Stimulated activated CD4-positive, alpha-beta T cell treated with anti-CD3 and anti-CD28 coated beads, Interleukin-12 subunit alpha, Interleukin-12 subunit beta, amount 100 ng/mL, for 24 hours (primary cell): ENCODE data around the gene JOSD1.
"Not testable (repeated sequence)": the region's sequence is repeated elsewhere in the genome, so short reads cannot be mapped to it uniquely, and the experiment has no call there.

Experiments used
- DNase-seq, 2 experiments: peaks; one replicate each; pipeline ENCODE4 v3.0.0-alpha.2; 2020; ENCODE audit warnings: low read depth in 2 of 2

Gene JOSD1

DNA sequence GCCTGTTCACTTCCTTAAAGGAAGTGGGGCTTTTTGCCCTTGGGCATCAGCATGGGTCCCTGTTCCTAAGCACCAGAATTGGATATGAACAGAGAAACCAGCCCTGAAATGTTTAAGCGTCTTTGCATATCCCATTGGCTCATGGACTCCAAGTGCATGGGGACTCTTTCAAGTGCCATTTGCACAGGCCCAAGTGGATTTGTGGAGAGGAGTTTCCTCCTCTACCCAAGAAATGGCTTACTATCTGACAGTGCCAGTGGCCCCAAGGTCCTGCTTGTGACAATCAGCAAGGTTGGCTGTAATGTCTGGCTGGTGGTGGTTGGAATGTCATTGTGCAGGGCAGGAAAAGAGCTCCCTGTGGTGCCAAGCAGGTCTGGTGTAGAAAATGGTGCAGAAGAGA, 15.0 kb downstream of the JOSD1 start:
- DNase-seq: no peak

DNA sequence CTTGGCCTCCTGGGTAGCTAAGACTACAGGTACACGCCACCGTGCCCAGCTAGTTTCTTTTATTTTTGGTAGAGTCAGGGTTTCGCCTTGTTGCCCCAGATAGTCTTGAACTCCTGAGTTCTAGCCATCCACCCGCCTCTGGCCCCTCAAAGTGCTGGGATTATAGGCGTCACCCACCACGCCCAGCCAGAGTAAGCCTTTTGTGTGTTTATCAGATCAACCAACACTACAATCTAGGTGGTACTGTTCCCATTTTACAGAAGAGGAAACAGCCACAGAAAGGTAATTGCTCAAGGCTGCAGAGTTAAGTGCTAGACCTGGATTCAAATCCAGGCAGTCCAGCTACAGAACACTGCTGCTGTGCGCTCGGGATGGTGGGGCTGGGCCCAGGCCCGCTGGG, 15.8 kb downstream of the JOSD1 start:
- DNase-seq: no peak

DNA sequence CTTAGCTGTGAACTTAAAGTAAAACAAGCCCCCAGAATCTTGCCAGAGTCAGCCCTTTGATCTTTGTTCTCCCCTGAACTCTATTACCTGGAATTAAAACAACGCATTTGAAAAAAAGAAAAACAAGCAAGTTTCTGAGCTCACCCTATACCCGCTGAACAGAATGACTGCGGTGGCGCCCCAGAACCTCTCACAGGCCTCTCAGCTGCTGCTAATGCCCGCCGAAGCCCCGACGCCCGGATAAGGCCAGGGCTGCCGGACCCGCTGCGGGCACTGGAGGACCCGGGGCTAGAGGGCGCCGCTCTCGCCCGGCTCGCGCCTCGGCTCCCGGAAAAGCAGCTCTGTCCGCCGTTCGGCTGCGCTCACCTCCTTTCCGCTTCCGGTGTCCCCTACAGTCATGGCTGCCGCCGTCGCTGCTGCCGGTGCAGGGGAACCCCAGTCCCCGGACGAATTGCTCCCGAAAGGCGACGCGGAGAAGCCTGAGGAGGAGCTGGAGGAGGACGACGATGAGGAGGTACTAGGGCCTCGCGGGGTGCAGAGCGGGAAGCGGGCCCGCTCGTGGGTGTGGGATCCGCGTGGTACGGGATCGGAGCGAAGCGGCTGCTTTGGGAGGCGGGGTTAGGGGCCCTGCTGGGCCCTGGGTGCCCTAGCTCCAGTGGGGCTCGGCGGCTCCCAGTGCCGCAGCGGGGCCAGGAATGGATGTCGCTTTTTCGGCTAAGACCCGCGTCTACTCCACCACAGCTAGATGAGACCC, 19.0 kb downstream of the JOSD1 start, which contains the start of gene TOMM22:
Gene TOMM22 (plus strand): TSS at position 376 of the 754 bp plus-strand sequence. CDS start 22 bp downstream, at position 398.
- DNase-seq: peak; percentile 75 to 77

DNA sequence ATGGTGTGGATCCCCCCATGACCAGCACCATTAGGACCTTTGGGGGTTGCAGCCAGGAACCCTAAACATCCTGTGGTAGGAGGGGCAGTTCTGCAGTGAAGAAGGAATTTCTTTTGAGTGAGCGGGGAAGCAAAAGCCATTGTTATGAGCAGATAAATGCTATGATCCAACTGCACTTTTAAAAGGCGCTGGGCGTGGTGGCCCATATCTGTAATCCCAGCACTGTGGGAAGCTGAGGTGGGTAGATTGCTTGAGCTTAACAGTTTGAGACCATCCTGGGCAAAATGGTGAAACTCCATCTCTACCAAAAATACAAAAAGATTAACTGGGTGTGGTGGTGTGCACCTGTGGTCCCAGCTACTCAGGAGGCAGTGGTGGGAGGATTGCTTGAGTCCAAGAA, 24.9 kb downstream of the JOSD1 start:
- no peak for DNase-seq

DNA sequence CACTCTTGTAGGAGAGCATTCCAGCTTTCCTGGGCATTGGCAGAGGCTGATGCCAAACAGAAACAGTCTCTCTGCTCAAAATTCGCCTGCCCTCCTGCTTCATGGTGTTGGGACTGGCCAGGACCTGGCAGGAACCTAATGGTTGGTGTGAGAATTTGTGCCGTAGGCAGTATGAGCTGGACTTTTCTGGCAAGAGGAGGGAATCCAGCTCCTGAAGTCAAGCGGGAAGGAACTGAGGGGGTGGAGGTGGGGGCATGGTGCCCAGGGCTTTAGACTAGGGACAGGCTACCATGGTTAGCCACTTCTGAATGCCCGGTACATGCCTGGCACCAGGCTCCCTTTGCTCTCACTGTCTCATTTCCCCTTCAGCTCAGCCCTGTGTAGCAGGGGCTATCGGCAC, 25.9 kb downstream of the JOSD1 start:
- DNase-seq: no peak

DNA sequence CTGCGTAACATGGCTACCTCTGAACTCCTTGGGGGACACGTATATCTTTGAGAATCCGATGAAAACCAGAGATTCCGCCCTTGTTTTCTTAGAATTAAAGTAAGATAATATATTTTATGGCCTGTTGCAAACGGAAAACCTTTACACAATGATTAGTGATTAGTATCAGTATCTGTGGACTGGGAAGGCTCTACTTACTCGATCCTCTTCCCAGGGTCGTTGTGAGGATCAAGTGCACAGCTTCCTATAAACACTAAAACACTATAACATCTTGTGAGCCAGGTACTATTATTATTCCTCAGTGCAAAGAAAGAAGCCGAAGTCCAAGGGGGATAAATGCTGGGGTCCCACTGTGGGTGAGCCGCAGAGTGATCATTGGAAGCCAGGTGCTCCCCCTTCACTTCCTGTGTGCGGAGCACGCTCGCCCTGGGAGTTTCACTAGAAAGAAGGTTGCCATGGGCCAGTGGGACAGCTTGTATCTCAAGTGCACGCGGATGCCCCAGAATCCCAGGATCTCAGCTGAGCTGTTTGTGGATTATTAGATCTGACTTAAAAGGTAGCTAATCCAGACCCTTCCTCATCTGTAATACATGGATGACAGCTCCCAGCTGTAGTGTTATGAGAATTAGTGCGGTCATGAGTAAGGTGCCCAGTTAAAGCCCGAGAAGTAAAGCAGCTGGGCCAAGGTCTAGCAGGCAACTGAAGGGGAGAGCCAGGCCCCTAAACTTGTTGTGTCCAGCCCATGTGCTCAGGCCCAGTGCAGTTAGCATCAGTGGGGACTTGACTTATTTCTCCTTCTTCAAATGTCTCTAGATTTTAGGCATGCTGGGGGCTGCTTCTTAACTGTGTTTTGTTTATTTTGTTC, 43.5 kb downstream of the JOSD1 start:
- peak in 1 of 2 experiments; percentile 24 for DNase-seq

DNA sequence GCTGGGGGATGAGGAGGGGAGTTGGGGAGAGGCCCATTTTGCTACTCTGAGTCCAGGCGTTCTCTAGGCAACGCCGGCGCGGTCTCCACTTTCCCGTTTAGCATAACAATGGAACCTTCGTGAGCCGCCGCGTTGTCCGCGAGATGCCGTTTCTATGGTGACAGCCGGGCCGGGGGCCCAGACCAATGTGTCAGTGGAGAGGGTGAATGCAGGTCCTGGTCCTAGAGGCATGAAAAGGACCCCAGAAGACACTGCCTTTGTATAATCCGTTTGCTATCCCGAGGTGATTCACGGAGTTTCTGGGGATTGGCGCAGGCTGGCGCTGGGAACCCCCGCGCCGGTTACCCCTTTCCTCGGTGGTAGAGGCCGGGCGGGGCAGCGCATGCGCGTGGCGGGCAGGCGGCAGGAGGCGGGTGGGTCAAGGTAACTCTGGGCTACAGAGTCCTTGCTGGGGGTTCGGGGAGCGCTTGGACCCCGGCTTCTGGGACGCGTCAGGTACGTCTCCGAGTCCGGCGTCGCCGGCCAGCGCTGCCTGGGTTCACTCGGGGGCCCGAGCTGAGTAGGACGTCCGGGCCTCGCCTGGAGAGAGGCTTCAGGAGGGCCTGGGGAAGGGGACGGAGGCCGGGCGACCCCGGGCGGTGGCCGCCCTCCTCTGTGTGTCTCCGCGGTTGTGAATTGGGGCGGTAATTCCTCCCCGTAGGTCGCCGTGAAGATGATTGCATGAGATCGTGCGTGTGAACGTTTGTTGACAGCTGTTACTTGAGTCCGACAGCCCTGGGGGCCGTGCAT, 44.3 kb downstream of the JOSD1 start, which contains the start of the genes CBY1 and FAM227A:
Gene CBY1 (plus strand): TSS at position 383 of the 789 bp plus-strand sequence. CDS start 11,417 bp downstream, outside the sequence.
Gene FAM227A (minus strand): TSS at position 137 of the 789 bp plus-strand sequence. CDS start 6,224 bp downstream, outside the sequence.
- DNase-seq: peak; percentile 70 to 80

DNA sequence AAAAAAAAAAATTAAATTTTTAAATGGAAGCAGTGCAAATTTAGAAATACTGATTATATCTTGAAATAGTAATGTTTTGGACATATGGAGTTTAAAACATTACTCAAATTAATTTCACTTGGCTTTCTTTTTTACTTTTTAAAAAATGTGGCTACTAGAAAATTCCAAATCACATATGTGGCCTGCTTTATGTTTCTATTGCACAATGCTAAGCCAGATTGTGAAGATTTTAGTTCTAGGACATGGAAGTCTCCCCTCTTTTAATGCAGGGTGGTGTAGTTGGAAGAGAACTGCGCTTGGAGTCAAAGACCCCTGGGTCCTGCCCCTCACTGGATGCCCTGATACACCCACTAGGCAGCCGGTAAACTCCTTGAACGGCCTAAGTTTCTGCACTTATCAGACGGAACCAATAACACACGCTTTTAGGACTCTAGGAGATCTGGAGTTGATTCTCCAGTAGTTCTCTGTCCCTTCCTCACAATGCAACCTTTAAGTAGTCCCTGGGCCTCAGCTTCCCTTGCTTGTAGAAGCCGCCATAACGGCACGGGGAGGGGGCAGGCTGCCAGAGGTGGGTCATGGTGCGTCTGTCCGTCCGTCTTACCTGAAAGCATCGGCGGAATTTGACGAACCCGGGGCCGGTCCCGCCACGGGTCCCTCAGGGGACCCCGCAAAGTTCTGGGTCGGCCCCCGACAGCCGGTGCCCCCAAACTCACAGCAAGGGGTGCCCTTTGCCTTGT, 45.1 kb downstream of the JOSD1 start:
- DNase-seq: peak in 1 of 2 experiments; percentile 1

DNA sequence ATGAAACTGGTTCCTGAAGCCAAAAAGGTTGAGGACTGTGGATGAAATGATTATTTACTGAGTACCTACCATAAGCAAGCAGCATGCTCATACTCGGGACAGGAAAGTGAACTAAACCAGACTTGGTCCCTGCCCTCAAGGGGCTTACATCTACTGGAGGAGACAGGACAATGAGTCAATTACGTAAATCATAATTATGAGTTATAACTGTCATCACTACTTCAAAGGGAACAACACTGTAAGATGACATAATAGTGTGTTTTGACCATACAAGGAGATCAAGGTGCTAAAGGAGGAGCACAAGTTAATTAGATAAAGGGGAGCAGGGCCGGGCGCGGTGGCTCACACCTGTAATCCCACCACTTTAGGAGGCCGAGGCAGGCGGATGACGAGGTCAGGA, 47.0 kb downstream of the JOSD1 start:
- DNase-seq: no peak

DNA sequence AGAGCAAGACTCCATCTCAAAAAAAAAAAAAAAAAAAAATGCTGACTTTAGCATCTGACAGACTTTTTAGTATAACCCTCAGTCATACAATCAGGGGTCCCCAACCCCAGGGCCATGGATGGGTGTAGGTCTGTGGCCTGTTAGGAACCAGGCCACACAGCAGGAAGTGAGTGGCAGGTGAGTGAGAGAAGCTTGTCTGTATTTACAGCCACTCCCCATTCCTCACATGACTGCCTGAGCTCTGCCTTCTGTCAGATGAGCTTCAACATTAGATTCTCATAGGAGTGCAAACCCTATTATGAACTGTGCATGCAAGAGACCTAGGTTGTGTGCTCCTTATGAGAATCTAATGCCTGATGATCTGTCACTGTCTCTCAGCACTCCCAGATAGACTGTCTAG, 47.9 kb downstream of the JOSD1 start:
- DNase-seq: no peak

DNA sequence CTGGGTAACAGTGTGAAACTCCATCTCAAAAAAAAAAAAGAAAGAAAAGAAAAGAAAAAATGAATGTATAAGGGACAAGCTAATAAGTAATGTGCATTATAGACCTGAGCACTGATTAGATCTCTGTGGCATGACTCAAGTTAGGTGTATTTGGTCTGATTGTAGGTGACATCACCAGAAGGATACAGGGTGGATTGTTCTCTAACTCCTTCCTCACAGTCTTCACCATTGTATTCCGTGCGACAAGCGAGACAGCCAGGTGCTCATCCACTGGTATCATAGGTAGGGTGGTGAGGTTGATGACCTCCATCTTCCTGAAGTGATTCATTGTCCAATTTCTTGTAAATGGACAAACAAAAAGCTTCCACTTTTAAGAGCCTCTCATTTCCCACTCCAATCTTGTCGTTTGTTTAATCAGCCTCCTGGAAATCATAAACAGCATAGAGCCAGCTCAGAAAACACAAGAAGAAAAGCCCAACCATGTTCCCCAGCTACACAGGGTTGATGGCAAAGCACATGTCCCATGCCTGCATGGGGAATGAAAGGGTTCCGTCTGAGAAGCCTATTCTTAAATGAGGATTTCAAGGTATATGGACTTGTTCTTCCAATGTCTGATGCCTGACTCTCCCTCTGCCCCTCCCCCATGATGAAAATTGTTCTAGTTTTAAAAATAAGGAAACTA, 50.8 kb downstream of the JOSD1 start:
- no peak for DNase-seq

DNA sequence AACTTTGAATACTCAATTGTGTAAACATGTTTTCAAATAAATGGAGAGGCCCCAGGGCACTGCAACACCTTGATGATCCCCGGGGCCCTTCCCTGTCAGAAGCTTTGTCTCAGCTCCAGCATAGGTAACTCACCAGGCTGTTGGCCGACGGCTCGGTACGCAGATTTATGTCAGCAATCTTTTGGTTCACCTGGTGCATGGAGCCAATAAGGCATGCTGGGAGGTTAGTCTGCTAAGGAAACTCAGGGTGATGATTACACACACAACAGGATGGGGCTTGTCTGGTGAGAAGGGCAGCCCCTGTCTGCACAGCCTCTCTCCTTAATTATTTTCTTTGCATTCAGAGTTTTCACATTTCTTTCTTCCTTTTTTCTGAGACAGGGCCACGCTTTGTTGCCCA, 55.3 kb downstream of the JOSD1 start:
- DNase-seq: no peak

DNA sequence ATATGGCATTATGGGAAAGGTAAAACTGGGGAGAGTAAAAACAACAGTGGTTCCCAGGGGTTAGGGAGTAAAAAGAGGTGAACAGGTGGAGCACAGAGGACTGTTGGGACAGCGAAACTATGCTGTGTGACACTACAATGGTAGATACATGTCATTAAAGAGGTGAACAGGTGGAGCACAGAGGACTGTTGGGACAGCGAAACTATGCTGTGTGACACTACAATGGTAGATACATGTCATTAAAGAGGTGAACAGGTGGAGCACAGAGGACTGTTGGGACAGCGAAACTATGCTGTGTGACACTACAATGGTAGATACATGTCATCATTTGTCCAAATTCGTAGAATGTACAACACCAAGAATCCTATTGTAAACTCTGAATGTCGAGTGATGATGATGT, 56.5 kb downstream of the JOSD1 start:
- DNase-seq: not testable (repeated sequence)

DNA sequence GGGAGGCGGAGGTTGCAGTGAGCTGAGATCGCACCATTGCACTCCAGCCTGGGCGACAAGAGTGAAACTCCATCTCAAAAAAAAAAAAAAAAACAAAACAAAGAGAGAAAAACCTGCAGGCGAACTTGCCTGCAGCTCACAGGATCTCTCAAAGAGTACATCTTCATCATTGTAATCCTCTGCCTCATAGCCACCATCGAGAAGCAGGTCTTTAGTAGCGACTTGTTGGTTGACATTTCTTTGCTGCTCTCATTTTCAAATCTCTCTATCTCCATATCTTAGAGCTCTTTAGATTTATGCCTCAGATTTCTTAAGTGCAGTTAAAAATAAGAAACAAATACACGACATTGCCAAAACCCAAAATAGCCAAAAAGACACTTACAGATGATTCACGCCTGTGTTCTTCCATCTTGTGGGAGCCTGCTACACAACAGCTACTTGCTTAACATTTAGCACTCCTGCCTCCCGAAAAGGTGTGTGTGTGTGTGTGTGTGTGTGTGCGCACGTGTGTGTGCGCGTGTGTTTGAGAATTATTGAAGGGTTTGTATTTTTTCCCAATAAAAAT, 59.2 kb downstream of the JOSD1 start:
- DNase-seq: no peak

DNA sequence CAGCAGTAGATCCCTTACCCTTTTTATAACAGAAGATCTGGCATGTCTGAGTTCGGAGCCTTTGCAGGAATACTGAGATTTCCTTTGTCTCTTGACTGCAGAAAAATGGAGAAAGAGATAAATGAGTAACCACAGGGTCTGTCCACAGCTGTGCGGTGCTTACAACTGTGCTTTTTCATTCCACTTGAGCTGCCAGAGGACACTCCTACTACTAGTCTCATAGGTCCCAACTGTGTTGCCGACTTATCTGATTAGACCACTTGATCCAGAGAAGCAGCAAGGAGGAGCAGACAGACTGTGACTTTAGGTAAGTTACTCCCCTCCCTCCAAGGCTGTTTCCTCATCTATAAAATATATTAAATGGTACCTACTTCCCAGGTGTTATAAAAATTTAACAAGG, 62.0 kb downstream of the JOSD1 start:
- DNase-seq: no peak

DNA sequence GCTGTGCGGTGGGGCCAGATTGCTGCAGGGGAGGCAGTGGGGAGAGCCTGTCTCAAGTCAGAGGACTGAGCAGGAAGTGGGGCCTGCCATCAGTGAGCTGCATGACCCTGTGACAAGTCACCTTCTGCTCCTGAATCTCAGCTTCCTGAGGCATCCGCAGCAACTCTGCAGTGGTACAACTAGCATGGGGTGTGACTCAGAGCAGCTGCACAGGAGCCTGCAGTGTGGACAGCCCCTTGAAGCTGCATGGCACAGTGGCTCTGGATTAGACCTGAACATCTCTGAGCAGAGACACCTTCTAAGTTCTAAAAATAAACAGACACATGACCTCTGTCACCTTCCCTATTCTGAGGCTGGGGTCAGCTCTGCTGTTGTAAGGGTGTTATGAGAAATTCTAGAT, 62.5 kb downstream of the JOSD1 start:
- no peak for DNase-seq
